ENCODE results near the gene CIBAR2. TPM values are rescaled to one million over a fixed set of nuclear protein-coding genes. Genes with fewer than 3 reads are reported as not detected.

The CIBAR2 gene
- total and polyA plus RNA-seq, 2 experiments from 2014 or later, result not detected

GRCh38 chr16:85136702-85137322, 24.5 kb upstream of the CIBAR2 start:
- H3K27me3 ChIP-seq (ENCODE audit: insufficient read depth), result no peaks in the 10 kb centered on the region
- H3K79me2 ChIP-seq (replicated peaks; ENCODE audit: insufficient read depth), result no peaks in the 10 kb centered on the region
- H3K4me2 ChIP-seq, result 0 out of 2 replicates have a peak overlapping the region, but pooled peaks have one; percentile 51
- no peaks in the 10 kb centered on the region for H3K9me2 ChIP-seq (ENCODE audit: insufficient read depth)
- peak; percentile 63 for DNase-seq (ENCODE audit: low spot score)
- peak; percentile 77 for ATAC-seq
- peaks cover 7% of the 10 kb centered on the region; the same call in 1 of the 2 replicates for H3K4me1 ChIP-seq (ENCODE audit: insufficient read depth)
- Mint-ChIP-seq H3K4me3 (no peak overlapping the region; the same call in 2 of the 3 replicates), H3K27ac (no peak overlapping the region), H3K9me3 (peaks cover 2% of the 10 kb centered on the region; the same call in 2 of the 3 replicates), H3K36me3 (ENCODE audit: low read depth) (no peaks in the 10 kb centered on the region), H3K4me1 (peaks cover 24% of the 10 kb centered on the region), H3K27me3 (ENCODE audit: insufficient read depth, low read depth, poor library complexity) (peaks cover 27% of the 10 kb centered on the region)
- TF ChIP-seq STAT1 (IDR thresholded peaks at IDR 0.05; ENCODE audit: unreplicated experiment), result no peak
- no peak overlapping the region for H3K27ac ChIP-seq (ENCODE audit: low read depth)
- no peaks in the 10 kb centered on the region for H3K36me3 ChIP-seq (ENCODE audit: insufficient read depth)
- no peaks in the 10 kb centered on the region for H4K20me1 ChIP-seq (replicated peaks; ENCODE audit: insufficient read depth)
- no peaks in the 10 kb centered on the region for H3F3A ChIP-seq (replicated peaks; ENCODE audit: low read depth)
- no peak overlapping the region; the same call in 1 of the 2 replicates for H3K4me3 ChIP-seq
- peak overlapping the region; percentile 77 for H2AFZ ChIP-seq

GRCh38 chr16:85136213-85136701, 24.0 kb upstream of the CIBAR2 start:
- ATAC-seq, result peak; percentile 11
- DNase-seq (ENCODE audit: low spot score), result no peak
- no peaks in the 10 kb centered on the region for H4K20me1 ChIP-seq (replicated peaks; ENCODE audit: insufficient read depth)
- H3K27me3 ChIP-seq (ENCODE audit: insufficient read depth), result no peaks in the 10 kb centered on the region
- H3K4me1 ChIP-seq (ENCODE audit: insufficient read depth), result peaks cover 7% of the 10 kb centered on the region; the same call in 1 of the 2 replicates
- peaks cover 2% of the 10 kb centered on the region; the same call in 2 of the 3 replicates for H3K9me3 Mint-ChIP-seq
- no peaks in the 10 kb centered on the region for H3K36me3 ChIP-seq (ENCODE audit: insufficient read depth)
- H3K36me3 Mint-ChIP-seq (ENCODE audit: low read depth), result no peaks in the 10 kb centered on the region
- H3K4me3 ChIP-seq, result no peak overlapping the region; the same call in 1 of the 2 replicates
- H3K79me2 ChIP-seq (replicated peaks; ENCODE audit: insufficient read depth), result no peaks in the 10 kb centered on the region
- H3K27ac ChIP-seq (ENCODE audit: low read depth), result no peak overlapping the region
- peak overlapping the region; percentile 77 for H2AFZ ChIP-seq
- H3K27ac Mint-ChIP-seq, result no peak overlapping the region
- no peaks in the 10 kb centered on the region for H3K9me2 ChIP-seq (ENCODE audit: insufficient read depth)
- H3K4me1 Mint-ChIP-seq, result peaks cover 24% of the 10 kb centered on the region
- H3F3A ChIP-seq (replicated peaks; ENCODE audit: low read depth), result no peaks in the 10 kb centered on the region
- no peak overlapping the region for H3K4me3 Mint-ChIP-seq
- H3K27me3 Mint-ChIP-seq (ENCODE audit: insufficient read depth, low read depth, poor library complexity), result peaks cover 29% of the 10 kb centered on the region
- H3K4me2 ChIP-seq, result 0 out of 2 replicates have a peak overlapping the region, but pooled peaks have one; percentile 51
- TF ChIP-seq ETS1 (IDR thresholded peaks at IDR 0.05) (no peak), EZH2 (IDR thresholded peaks at IDR 0.05; ENCODE audit: low read depth, unreplicated experiment) (no peak), ZNF114 (CRISPR knock-in tag; IDR thresholded peaks at IDR 0.05) (no peak), EZH2phosphoT487 (IDR thresholded peaks at IDR 0.05; ENCODE audit: unreplicated experiment) (no peak), CREB1 (CRISPR knock-in tag; IDR thresholded peaks at IDR 0.05; ENCODE audit: low read depth) (no peak), JUNB (IDR thresholded peaks at IDR 0.05; ENCODE audit: unreplicated experiment) (no peak), REST (IDR thresholded peaks at IDR 0.05; ENCODE audit: unreplicated experiment) (no peak), CTCF (conservative IDR thresholded peaks at IDR 0.05; ENCODE audit: low read depth in 2 of 2) (no peak), STAT1 (IDR thresholded peaks at IDR 0.05; ENCODE audit: unreplicated experiment) (no peak), ZNF331 (CRISPR knock-in tag; IDR thresholded peaks at IDR 0.05; ENCODE audit: low read depth) (no peak), POLR2AphosphoS5 (IDR thresholded peaks at IDR 0.05; ENCODE audit: low read depth) (no peak)
